ENCODE measurements around the gene DOCK7. TPM values are rescaled to one million over a fixed set of nuclear protein-coding genes. Genes with fewer than 3 reads are reported as not detected.
A peak's percentile ranks its signal among the peaks of the same experiment; 100 is the strongest.

Gene DOCK7
- total and polyA plus RNA-seq, 2 of the 13 experiments (the other 11 are each of a cell fraction or from before 2014, with no cell fraction given) = 45.7 to 67.2 TPM

GRCh38 chr1:62688687-62689085 is 500 bp upstream of the DOCK7 start (continued):
- TF ChIP-seq, protein P1, sequence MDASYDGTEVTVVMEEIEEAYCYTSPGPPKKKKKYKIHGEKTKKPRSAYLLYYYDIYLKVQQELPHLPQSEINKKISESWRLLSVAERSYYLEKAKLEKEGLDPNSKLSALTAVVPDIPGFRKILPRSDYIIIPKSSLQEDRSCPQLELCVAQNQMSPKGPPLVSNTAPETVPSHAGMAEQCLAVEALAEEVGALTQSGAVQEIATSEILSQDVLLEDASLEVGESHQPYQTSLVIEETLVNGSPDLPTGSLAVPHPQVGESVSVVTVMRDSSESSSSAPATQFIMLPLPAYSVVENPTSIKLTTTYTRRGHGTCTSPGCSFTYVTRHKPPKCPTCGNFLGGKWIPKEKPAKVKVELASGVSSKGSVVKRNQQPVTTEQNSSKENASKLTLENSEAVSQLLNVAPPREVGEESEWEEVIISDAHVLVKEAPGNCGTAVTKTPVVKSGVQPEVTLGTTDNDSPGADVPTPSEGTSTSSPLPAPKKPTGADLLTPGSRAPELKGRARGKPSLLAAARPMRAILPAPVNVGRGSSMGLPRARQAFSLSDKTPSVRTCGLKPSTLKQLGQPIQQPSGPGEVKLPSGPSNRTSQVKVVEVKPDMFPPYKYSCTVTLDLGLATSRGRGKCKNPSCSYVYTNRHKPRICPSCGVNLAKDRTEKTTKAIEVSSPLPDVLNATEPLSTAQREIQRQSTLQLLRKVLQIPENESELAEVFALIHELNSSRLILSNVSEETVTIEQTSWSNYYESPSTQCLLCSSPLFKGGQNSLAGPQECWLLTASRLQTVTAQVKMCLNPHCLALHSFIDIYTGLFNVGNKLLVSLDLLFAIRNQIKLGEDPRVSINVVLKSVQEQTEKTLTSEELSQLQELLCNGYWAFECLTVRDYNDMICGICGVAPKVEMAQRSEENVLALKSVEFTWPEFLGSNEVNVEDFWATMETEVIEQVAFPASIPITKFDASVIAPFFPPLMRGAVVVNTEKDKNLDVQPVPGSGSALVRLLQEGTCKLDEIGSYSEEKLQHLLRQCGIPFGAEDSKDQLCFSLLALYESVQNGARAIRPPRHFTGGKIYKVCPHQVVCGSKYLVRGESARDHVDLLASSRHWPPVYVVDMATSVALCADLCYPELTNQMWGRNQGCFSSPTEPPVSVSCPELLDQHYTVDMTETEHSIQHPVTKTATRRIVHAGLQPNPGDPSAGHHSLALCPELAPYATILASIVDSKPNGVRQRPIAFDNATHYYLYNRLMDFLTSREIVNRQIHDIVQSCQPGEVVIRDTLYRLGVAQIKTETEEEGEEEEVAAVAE (CRISPR knock-in tag; IDR thresholded peaks at IDR 0.05; ENCODE audit: borderline replicate concordance) = 0 out of 2 replicates have a peak, but pooled peaks have one; percentile 1
- TF ChIP-seq KDM5A (IDR thresholded peaks at IDR 0.05; ENCODE audit: borderline replicate concordance, low read length) = no peak
- TF ChIP-seq, protein P2, sequence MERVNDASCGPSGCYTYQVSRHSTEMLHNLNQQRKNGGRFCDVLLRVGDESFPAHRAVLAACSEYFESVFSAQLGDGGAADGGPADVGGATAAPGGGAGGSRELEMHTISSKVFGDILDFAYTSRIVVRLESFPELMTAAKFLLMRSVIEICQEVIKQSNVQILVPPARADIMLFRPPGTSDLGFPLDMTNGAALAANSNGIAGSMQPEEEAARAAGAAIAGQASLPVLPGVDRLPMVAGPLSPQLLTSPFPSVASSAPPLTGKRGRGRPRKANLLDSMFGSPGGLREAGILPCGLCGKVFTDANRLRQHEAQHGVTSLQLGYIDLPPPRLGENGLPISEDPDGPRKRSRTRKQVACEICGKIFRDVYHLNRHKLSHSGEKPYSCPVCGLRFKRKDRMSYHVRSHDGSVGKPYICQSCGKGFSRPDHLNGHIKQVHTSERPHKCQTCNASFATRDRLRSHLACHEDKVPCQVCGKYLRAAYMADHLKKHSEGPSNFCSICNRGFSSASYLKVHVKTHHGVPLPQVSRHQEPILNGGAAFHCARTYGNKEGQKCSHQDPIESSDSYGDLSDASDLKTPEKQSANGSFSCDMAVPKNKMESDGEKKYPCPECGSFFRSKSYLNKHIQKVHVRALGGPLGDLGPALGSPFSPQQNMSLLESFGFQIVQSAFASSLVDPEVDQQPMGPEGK (CRISPR knock-in tag; IDR thresholded peaks at IDR 0.05) = 0 out of 2 replicates have a peak, but pooled peaks have one; percentile 13
- no peak for TF ChIP-seq RFXAP (CRISPR knock-in tag; IDR thresholded peaks at IDR 0.05; ENCODE audit: borderline replicate concordance)
- TF ChIP-seq MEIS2 (CRISPR knock-in tag; IDR thresholded peaks at IDR 0.05) = no peak
- TF ChIP-seq GATAD1 (CRISPR knock-in tag; IDR thresholded peaks at IDR 0.05) = no peak
- TF ChIP-seq RFX1 (IDR thresholded peaks at IDR 0.05) = no peak
- no peak for TF ChIP-seq NFRKB (IDR thresholded peaks at IDR 0.05)
- TF ChIP-seq ZNF225 (CRISPR knock-in tag; IDR thresholded peaks at IDR 0.05) = no peak
- TF ChIP-seq ZNF317 (CRISPR knock-in tag; IDR thresholded peaks at IDR 0.05) = 0 out of 2 replicates have a peak, but pooled peaks have one; percentile 14
- TF ChIP-seq, protein P3, sequence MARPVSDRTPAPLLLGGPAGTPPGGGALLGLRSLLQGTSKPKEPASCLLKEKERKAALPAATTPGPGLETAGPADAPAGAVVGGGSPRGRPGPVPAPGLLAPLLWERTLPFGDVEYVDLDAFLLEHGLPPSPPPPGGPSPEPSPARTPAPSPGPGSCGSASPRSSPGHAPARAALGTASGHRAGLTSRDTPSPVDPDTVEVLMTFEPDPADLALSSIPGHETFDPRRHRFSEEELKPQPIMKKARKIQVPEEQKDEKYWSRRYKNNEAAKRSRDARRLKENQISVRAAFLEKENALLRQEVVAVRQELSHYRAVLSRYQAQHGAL (CRISPR knock-in tag; IDR thresholded peaks at IDR 0.05; ENCODE audit: not compliant biosample characterization) = no peak
- TF ChIP-seq, protein P4, sequence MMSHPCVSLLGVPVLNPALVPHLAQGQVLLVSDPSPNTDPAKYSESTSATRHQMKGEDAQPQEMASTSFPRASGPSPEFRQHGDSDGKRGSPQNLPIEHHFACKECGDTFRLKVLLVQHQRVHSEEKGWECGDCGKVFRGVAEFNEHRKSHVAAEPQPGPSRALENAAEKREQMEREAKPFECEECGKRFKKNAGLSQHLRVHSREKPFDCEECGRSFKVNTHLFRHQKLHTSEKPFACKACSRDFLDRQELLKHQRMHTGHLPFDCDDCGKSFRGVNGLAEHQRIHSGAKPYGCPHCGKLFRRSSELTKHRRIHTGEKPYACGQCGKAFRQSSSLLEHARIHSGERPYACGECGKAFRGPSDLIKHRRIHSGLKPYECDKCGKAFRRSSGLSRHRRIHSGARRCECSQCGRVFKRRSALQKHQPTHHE (CRISPR knock-in tag; IDR thresholded peaks at IDR 0.05; ENCODE audit: borderline replicate concordance) = peak; percentile 16; the same call in 1 of the 2 replicates

Measured in HepG2 (cell line).